HL-60 (cell line): ENCODE measurements around the gene LYPLA2.

ENCODE experiments used
- DNase-seq, 2 experiments: peaks; one replicate each; pipeline ENCODE4 v3.0.0-alpha.2; 2010 to 2020; ENCODE audit warnings: low read depth in 1 of 2, low spot score in 1 of 2
- H3K27ac ChIP-seq: fragments of 250-450 bp; sonication (Bioruptor Pico); replicated peaks from 2 replicates; pipeline ENCODE4 v1.5.1; 2020; ENCODE audit warnings: mild to moderate bottlenecking, moderate library complexity
- H3K27me3 ChIP-seq: fragments of 250-450 bp; sonication (Bioruptor Pico); 2 replicates; pipeline ENCODE4 v1.5.1; 2021; ENCODE audit warnings: mild to moderate bottlenecking, moderate library complexity; ENCODE audit not compliant: insufficient read depth, poor library complexity, severe bottlenecking
- H3K4me3 ChIP-seq: replicated peaks from 2 replicates; pipeline ENCODE4 v1.5.1; 2011; ENCODE audit warnings: mild to moderate bottlenecking, control low read depth, low read length; ENCODE audit not compliant: insufficient read depth
- GABPA ChIP-seq: IDR thresholded peaks from 2 replicates; pipeline ENCODE4 v1.6.1; 2012; ENCODE audit warnings: low read depth
- POLR2AphosphoS5 ChIP-seq: IDR thresholded peaks from 2 replicates; pipeline ENCODE4 v1.6.1; 2012; ENCODE audit warnings: low read depth
- SPI1 ChIP-seq: IDR thresholded peaks from 2 replicates; pipeline ENCODE4 v1.6.1; 2012; ENCODE audit warnings: low read depth, mild to moderate bottlenecking, borderline replicate concordance
- TF ChIP-seq, protein P1 (sequence below): IDR thresholded peaks from 2 replicates; pipeline ENCODE4 v1.6.1; 2012; ENCODE audit warnings: low read depth; ENCODE audit not compliant: insufficient replicate concordance
- TF ChIP-seq, protein P2 (sequence below): IDR thresholded peaks from one replicate; pipeline ENCODE4 v1.5.1; 2011; ENCODE audit warnings: low read length, control low read depth, inconsistent platforms; ENCODE audit not compliant: insufficient read depth

LYPLA2 gene

DNA sequence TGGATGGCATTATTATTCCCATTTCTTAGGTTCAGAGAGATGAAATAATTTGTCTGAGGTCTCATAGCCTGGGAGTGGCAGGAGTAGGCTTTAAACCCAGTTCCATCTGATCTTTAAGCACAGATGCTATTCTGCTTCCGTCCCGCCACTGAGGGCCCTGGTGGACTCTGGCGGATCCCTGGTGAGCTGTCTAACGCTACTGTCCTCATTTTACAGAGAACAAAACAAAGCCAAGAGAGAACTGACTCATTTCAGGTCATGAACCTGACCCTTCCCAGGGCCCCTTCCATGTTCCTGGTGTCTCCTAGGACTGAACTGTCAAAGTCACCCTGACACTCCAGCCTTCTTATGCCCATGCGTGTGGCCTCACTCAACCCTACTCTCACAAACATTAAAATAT lies 12.7 kb downstream of the LYPLA2 start:
- Histone ChIP-seq H3K4me3 (no peak overlapping the region), H3K27ac (peak overlapping the region; percentile 77), H3K27me3 (no peaks in the 10 kb centered on the region)
- TF ChIP-seq POLR2AphosphoS5: no peak
- DNase-seq: no peak

DNA sequence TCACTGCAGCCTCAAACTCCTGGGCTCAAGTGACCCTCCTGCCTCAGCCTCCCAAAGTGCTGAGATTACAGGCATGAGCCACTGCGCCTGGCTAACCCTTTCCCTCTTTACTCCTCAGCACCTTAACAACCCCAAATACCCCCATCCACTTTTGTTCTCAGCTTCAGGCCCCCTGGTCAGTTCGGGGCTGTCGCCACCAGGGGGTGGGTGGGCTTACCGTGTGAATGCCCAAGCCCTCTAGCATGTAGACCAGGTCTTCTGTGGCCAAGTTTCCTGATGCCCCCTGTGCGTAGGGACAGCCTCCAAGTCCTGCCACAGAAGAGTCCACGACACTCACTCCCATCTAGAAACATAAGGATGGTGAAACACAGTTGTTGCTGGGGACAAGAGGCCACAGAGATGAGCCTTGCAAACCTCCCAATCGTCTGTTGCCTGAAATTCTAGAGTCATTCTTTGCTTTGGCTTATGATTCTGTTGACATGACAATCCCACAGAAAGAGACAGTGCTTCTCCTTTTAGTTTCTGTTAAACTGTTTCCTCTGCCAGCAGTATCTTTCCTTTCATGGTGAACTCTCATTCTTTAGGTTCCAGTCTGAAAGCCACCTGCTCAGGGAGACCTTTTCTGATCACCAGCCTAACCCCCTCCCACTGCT lies 13.4 kb downstream of the LYPLA2 start:
- Histone ChIP-seq H3K27ac (peak overlapping the region; percentile 77), H3K4me3 (no peak overlapping the region), H3K27me3 (no peaks in the 10 kb centered on the region)
- no peak for TF ChIP-seq SPI1
- DNase-seq: peak in 1 of 2 experiments; percentile 51

DNA sequence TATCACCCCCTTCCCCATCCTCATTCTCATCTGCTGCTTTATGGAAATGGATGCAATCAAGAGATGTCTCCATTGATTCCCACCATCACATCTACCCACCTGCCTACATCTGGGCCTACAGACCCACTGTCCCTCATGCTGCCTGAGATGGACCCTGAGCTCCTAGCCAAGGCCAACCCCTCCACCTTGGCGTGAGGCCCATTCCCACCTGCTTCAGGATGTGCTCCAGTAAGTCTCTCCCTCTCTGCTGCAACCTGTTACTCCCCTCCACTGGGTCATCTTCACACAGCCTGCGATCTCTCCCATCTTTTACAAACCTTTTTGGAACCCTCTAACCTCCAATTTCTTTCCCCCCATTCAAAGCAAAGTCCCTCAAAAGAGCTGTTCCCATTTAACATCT lies 14.1 kb downstream of the LYPLA2 start:
- H3K27ac ChIP-seq: peak overlapping the region; percentile 77
- TF ChIP-seq, protein P1, sequence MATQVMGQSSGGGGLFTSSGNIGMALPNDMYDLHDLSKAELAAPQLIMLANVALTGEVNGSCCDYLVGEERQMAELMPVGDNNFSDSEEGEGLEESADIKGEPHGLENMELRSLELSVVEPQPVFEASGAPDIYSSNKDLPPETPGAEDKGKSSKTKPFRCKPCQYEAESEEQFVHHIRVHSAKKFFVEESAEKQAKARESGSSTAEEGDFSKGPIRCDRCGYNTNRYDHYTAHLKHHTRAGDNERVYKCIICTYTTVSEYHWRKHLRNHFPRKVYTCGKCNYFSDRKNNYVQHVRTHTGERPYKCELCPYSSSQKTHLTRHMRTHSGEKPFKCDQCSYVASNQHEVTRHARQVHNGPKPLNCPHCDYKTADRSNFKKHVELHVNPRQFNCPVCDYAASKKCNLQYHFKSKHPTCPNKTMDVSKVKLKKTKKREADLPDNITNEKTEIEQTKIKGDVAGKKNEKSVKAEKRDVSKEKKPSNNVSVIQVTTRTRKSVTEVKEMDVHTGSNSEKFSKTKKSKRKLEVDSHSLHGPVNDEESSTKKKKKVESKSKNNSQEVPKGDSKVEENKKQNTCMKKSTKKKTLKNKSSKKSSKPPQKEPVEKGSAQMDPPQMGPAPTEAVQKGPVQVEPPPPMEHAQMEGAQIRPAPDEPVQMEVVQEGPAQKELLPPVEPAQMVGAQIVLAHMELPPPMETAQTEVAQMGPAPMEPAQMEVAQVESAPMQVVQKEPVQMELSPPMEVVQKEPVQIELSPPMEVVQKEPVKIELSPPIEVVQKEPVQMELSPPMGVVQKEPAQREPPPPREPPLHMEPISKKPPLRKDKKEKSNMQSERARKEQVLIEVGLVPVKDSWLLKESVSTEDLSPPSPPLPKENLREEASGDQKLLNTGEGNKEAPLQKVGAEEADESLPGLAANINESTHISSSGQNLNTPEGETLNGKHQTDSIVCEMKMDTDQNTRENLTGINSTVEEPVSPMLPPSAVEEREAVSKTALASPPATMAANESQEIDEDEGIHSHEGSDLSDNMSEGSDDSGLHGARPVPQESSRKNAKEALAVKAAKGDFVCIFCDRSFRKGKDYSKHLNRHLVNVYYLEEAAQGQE: no peak
- TF ChIP-seq GABPA (no peak), SPI1 (no peak)
- TF ChIP-seq, protein P2, sequence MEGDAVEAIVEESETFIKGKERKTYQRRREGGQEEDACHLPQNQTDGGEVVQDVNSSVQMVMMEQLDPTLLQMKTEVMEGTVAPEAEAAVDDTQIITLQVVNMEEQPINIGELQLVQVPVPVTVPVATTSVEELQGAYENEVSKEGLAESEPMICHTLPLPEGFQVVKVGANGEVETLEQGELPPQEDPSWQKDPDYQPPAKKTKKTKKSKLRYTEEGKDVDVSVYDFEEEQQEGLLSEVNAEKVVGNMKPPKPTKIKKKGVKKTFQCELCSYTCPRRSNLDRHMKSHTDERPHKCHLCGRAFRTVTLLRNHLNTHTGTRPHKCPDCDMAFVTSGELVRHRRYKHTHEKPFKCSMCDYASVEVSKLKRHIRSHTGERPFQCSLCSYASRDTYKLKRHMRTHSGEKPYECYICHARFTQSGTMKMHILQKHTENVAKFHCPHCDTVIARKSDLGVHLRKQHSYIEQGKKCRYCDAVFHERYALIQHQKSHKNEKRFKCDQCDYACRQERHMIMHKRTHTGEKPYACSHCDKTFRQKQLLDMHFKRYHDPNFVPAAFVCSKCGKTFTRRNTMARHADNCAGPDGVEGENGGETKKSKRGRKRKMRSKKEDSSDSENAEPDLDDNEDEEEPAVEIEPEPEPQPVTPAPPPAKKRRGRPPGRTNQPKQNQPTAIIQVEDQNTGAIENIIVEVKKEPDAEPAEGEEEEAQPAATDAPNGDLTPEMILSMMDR: no peak
- no peak for DNase-seq
- no peaks in the 10 kb centered on the region for H3K27me3 ChIP-seq
- no peak overlapping the region for H3K4me3 ChIP-seq

DNA sequence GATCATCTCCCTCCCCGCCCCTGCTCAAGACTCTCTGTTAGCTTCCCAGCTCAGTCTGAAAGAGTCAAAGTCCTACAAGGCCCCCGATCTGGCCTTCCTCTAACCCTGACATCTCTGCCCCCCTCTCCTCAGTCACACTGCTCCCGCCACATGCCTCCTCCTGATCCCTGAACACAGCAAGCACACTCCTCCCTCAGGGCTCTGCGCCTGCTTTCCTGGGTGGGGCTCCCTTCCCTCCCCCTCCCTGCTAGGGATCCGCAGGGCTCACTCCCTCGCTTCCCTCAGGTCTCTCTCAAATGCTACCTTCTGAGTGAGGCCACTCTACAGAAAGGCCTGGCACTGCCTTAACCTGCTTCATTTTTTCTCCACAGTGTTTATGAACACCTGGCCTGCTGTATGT lies 15.3 kb downstream of the LYPLA2 start:
- no peak for DNase-seq
- no peak overlapping the region for H3K4me3 ChIP-seq
- H3K27me3 ChIP-seq: no peaks in the 10 kb centered on the region
- no peak for TF ChIP-seq POLR2AphosphoS5
- TF ChIP-seq, protein P2: no peak
- no peak for TF ChIP-seq GABPA
- TF ChIP-seq SPI1: no peak
- TF ChIP-seq, protein P1: no peak
- peak overlapping the region; percentile 55; the same call in 1 of the 2 replicates for H3K27ac ChIP-seq

DNA sequence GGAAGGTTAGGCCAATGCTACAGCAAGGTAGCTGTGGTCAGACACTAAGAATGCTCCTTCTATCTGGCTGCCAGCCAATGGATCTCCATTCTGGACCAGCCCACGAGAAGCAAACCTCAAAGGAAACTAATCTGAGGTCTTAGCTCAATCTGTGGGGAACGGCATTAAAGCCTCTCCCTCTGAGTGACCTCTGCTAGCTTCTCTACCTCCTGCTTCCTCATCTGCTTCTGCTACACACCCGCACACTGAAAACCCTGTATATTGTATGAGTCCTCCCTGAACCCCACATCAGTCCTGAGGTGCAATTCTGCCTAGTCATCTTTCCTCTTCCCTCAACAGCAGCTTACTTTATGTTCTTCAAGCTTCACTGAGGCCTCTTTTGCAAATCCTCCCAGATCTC lies 16.5 kb downstream of the LYPLA2 start:
- peak overlapping the region; percentile 55 for H3K27ac ChIP-seq
- no peaks in the 10 kb centered on the region for H3K27me3 ChIP-seq
- DNase-seq: peak; percentile 74 to 92
- TF ChIP-seq POLR2AphosphoS5: peak; percentile 72
- TF ChIP-seq, protein P1: no peak
- no peak for TF ChIP-seq GABPA
- TF ChIP-seq, protein P2: no peak
- TF ChIP-seq SPI1: peak; percentile 45; the same call in 1 of the 2 replicates
- no peak overlapping the region for H3K4me3 ChIP-seq
